SK-N-SH treated with all-trans-retinoic acid at 6 μM for 48 hours (cell line): ENCODE measurements around the gene HIVEP3.

Experiments
- BACH2 ChIP-seq: fragments of 250-450 bp; sonication (Bioruptor Pico); IDR thresholded peaks from 2 replicates; pipeline ENCODE4 v1.9.0; 2021; ENCODE audit warnings: mild to moderate bottlenecking, borderline replicate concordance
- CREB5 ChIP-seq: fragments of 250-450 bp; sonication (Bioruptor Pico); IDR thresholded peaks from 2 replicates; pipeline ENCODE4 v1.5.1; 2020; ENCODE audit warnings: low read depth, mild to moderate bottlenecking, moderate library complexity
- GLIS3 ChIP-seq: fragments of 250-450 bp; sonication (Bioruptor Pico); IDR thresholded peaks from 2 replicates; pipeline ENCODE4 v1.5.0; 2020; ENCODE audit warnings: mild to moderate bottlenecking, moderate library complexity
- ISL1 ChIP-seq: fragments of 250-450 bp; sonication (Bioruptor Pico); IDR thresholded peaks from 2 replicates; pipeline ENCODE4 v2.1.2; 2022; ENCODE audit warnings: mild to moderate bottlenecking, moderate library complexity
- RARB ChIP-seq: fragments of 250-450 bp; sonication (Bioruptor Pico); IDR thresholded peaks from 2 replicates; pipeline ENCODE4 v1.8.0; 2021; ENCODE audit warnings: mild to moderate bottlenecking, moderate library complexity
- SNAI2 ChIP-seq: fragments of 250-450 bp; sonication (Bioruptor Pico); IDR thresholded peaks from 2 replicates; pipeline ENCODE4 v1.5.0; 2020; ENCODE audit warnings: mild to moderate bottlenecking, moderate library complexity
- TOX ChIP-seq: fragments of 250-450 bp; sonication (Bioruptor Pico); IDR thresholded peaks from 2 replicates; pipeline ENCODE4 v1.8.0; 2021; ENCODE audit warnings: mild to moderate bottlenecking, moderate library complexity, borderline replicate concordance
- ZC3H10 ChIP-seq: fragments of 250-450 bp; sonication (Bioruptor Pico); IDR thresholded peaks from 2 replicates; pipeline ENCODE4 v1.5.1; 2021; ENCODE audit warnings: mild to moderate bottlenecking, moderate library complexity
- ZFP3 ChIP-seq: fragments of 250-450 bp; sonication (Bioruptor Pico); IDR thresholded peaks from 2 replicates; pipeline ENCODE4 v1.5.0; 2020; ENCODE audit warnings: mild to moderate bottlenecking, moderate library complexity
- ZNF8 ChIP-seq: fragments of 450-650 bp; formaldehyde crosslinking; IDR thresholded peaks from 2 replicates; pipeline ENCODE4 v1.5.0; 2020; ENCODE audit warnings: mild to moderate bottlenecking, moderate library complexity
- TF ChIP-seq, protein P1 (sequence below): fragments of 250-450 bp; sonication (Bioruptor Pico); IDR thresholded peaks from 2 replicates; pipeline ENCODE4 v1.8.0; 2020; ENCODE audit warnings: mild to moderate bottlenecking, moderate library complexity, borderline replicate concordance

DNA sequence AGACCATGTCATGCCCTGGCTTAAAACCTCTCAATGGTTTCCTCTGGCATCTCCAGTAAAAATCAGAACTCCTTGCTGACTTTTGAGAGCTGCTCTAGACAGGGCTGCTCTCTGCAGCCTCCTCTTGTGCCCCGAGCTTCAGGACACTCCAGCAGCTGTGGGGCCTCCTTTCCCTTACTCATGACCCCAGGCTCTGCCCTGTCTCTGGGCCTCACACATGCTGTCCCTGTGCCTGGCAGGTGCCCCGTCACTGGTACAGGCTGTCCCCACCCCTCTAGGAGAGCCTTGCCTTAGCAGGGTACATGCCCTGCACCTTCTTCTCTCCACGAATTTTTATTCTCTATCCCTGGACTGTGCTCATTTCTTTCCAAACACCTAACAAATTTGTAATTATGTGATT is 43.2 kb downstream of the HIVEP3 start:
- no peak for TF ChIP-seq ISL1 (CRISPR knock-in tag)
- TF ChIP-seq ZFP3 (CRISPR knock-in tag): no peak
- no peak for TF ChIP-seq RARB (CRISPR knock-in tag)
- TF ChIP-seq BACH2 (CRISPR knock-in tag): no peak
- no peak for TF ChIP-seq GLIS3 (CRISPR knock-in tag)
- TF ChIP-seq, protein P1, sequence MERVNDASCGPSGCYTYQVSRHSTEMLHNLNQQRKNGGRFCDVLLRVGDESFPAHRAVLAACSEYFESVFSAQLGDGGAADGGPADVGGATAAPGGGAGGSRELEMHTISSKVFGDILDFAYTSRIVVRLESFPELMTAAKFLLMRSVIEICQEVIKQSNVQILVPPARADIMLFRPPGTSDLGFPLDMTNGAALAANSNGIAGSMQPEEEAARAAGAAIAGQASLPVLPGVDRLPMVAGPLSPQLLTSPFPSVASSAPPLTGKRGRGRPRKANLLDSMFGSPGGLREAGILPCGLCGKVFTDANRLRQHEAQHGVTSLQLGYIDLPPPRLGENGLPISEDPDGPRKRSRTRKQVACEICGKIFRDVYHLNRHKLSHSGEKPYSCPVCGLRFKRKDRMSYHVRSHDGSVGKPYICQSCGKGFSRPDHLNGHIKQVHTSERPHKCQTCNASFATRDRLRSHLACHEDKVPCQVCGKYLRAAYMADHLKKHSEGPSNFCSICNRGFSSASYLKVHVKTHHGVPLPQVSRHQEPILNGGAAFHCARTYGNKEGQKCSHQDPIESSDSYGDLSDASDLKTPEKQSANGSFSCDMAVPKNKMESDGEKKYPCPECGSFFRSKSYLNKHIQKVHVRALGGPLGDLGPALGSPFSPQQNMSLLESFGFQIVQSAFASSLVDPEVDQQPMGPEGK: no peak
- TF ChIP-seq SNAI2: no peak
- TF ChIP-seq CREB5 (CRISPR knock-in tag): no peak
- no peak for TF ChIP-seq ZC3H10
- no peak for TF ChIP-seq TOX (CRISPR knock-in tag)
- TF ChIP-seq ZNF8: no peak
